Esophagus mucosa (tissue), 1 donor: ENCODE results near the gene ACTL8. TPM values are rescaled to one million over a fixed set of nuclear protein-coding genes. Genes with fewer than 3 reads are reported as not detected.

Experiments used
- total RNA-seq: library from RNA; stranded (reverse); gene quantifications from one replicate; pipeline ENCODE4 v1.2.4, GENCODE V29; 2023
- donor health status: DM: yes; HTN: yes; CAD: no.

ACTL8 gene
- total RNA-seq, 1 donor from 2014 or later, result 0.20 TPM

Other genes starting within 250 kb of the ACTL8 start
- 28.3 TPM for gene ARHGEF10L, start 215.6 kb upstream of the ACTL8 start, total RNA-seq